ENCODE results near the gene SERP2. TPM values are rescaled to one million over a fixed set of nuclear protein-coding genes. Genes with fewer than 3 reads are reported as not detected.

SERP2 gene
- total RNA-seq, 1 donor from 2014 or later = 4.8 TPM

- Mint-ChIP-seq H3K27me3 (ENCODE audit: low read depth) (no peaks in the 10 kb centered on the region), H3K4me1 (peaks cover 40% of the 10 kb centered on the region), H3K9me3 (no peaks in the 10 kb centered on the region), H3K27ac (peak overlapping the region; percentile 99), H3K36me3 (peaks cover 15% of the 10 kb centered on the region), H3K4me3 (peak overlapping the region; percentile 89)
- TF ChIP-seq CTCF (IDR thresholded peaks at IDR 0.05; ENCODE audit: unreplicated experiment) = no peak
- DNase-seq (ENCODE audit: low spot score in 2 of 2, unreplicated experiment in 2 of 2) = no peak
Measured at GRCh38 chr13:44433863-44434765, 60.5 kb downstream of the SERP2 start.

- Mint-ChIP-seq H3K4me1 (peaks cover 41% of the 10 kb centered on the region), H3K27ac (peak overlapping the region; percentile 99)
Measured at GRCh38 chr13:44434766-44435141, 61.1 kb downstream of the SERP2 start.

GRCh38 chr13:44435142-44435918, 61.7 kb downstream of the SERP2 start:
- Mint-ChIP-seq H3K4me3 (peak overlapping the region; percentile 89), H3K27me3 (ENCODE audit: low read depth) (no peaks in the 10 kb centered on the region), H3K27ac (peak overlapping the region; percentile 99), H3K36me3 (peaks cover 15% of the 10 kb centered on the region), H3K9me3 (no peaks in the 10 kb centered on the region), H3K4me1 (peaks cover 44% of the 10 kb centered on the region)
- DNase-seq (ENCODE audit: low spot score in 2 of 2, unreplicated experiment in 2 of 2) = peak; percentile 92 to 93
- no peak for TF ChIP-seq CTCF (IDR thresholded peaks at IDR 0.05; ENCODE audit: unreplicated experiment)

More at GRCh38 chr13:44434766-44435141, 61.1 kb downstream of the SERP2 start:
- Mint-ChIP-seq H3K4me3 (peak overlapping the region; percentile 89), H3K9me3 (no peaks in the 10 kb centered on the region), H3K36me3 (peaks cover 15% of the 10 kb centered on the region), H3K27me3 (ENCODE audit: low read depth) (no peaks in the 10 kb centered on the region)
- TF ChIP-seq CTCF (IDR thresholded peaks at IDR 0.05; ENCODE audit: unreplicated experiment) = no peak
- no peak for DNase-seq (ENCODE audit: low spot score in 2 of 2, unreplicated experiment in 2 of 2)

GRCh38 chr13:44435919-44436510, 62.4 kb downstream of the SERP2 start:
- peak overlapping the region; percentile 99 for H3K27ac Mint-ChIP-seq
- DNase-seq (ENCODE audit: low spot score in 2 of 2, unreplicated experiment in 2 of 2) = no peak

More at GRCh38 chr13:44435919-44436510, 62.4 kb downstream of the SERP2 start:
- H3K4me3 Mint-ChIP-seq = peak overlapping the region; percentile 89
- peaks cover 42% of the 10 kb centered on the region for H3K4me1 Mint-ChIP-seq
- no peak for TF ChIP-seq CTCF (IDR thresholded peaks at IDR 0.05; ENCODE audit: unreplicated experiment)
- H3K36me3 Mint-ChIP-seq = peaks cover 15% of the 10 kb centered on the region
- H3K27me3 Mint-ChIP-seq (ENCODE audit: low read depth) = no peaks in the 10 kb centered on the region
- no peaks in the 10 kb centered on the region for H3K9me3 Mint-ChIP-seq

All from mesothelial cell of epicardium (in vitro differentiated cells).